Stimulated activated CD8-positive, alpha-beta memory T cell treated with anti-CD3 and anti-CD28 coated beads, Interleukin-12 subunit alpha, Interleukin-12 subunit beta, amount 100 ng/mL, for 1 hour (primary cell): Measurements from ENCODE around the gene SMARCE1.

Experiments used
- DNase-seq: peaks from one replicate; pipeline ENCODE4 v3.0.0-alpha.2; 2020; ENCODE audit warnings: low read depth

Gene SMARCE1

DNA sequence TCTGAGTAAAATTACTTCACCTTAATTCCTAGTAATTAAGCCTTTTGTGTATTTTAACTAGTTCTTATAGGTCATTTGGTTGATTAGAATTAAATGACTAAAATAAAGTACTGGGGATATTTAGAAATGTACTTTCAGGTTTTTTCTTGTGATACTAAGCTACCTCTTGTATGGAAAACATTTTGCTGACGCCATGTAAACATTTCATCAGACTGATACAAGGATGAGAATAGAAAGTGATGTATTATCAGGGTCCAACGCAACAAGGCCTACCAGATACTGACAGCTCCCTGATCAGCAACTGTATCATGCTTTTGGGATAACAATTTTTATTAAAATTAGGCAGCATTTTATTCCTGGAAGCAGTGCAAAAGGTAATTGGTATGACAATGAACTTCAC lies 1.7 kb downstream of the SMARCE1 start:
- DNase-seq, result no peak

DNA sequence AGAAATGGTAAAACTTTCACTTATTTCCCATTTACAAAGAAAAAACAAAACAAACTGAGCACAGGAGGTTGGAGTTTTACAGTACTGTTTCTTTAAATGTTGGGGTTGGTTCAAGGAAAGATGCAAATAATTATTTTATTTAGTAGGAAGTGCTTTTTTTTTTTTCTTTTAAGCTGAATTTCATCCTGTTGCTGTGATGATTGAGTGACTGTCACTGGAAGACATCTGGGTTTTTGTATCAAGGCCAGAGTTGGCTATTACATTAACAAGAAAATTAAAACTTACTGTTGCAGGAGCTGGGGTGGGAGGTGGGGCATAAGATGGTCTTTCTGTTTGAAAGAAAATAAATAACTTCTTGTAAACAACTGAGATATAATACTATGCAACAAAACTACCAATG lies 2.3 kb downstream of the SMARCE1 start:
- no peak for DNase-seq

DNA sequence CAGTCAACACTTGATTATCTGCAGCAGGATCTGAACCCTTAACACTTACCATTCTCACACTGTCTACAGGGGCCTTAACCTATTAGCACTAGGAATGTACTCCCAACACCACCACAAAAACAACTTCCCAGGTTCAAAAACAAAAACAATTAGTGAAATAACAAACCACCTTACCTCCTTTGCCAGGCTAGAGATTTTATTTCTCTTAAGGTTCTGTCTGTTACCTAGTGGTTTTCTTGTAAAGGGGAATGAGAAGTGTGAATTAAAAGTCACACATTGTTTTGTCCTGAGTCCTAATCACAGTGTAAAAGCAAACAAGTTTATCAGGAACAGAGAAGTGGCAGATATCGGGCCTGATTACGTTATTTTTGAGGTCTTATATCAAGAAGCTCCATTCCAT lies 9.7 kb downstream of the SMARCE1 start:
- DNase-seq, result no peak

DNA sequence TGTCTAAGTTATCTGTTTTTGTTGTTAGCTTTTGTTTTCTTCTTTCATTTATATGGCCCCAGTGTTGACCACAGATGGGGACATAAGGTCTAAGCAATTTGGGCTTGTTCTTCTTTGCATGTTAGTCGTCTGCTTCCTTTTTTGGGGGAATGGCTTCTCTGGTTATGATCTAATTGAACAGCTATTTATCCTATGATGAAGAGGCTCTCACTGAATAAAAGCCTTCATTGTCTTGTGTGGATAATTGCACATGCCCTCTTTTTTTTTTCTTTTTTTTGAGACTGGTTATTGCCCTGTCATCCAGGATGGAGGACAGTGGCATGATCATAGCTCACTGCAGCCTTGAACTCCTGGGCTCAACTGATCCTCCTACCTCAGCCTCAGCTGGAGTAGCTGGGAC lies 13.7 kb downstream of the SMARCE1 start:
- DNase-seq, result no peak

DNA sequence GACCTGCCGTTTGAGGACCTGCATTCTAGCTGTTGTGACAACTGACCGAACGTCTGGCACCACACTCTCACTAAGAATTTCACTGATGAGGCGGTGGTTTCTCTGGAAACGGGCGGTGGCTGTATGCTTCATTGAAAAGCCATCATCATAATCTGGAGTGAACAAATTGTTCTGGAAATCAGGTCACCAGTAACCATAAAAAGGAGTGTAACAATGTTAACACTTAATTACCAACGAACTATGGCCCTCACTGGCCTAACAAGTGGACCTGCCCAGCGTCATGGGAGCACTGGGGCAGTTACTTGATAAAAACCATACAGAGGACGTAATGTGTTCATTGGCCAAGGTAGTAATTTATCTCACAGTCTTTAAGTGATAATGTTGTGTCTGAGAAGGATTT lies 15.4 kb downstream of the SMARCE1 start:
- no peak for DNase-seq

DNA sequence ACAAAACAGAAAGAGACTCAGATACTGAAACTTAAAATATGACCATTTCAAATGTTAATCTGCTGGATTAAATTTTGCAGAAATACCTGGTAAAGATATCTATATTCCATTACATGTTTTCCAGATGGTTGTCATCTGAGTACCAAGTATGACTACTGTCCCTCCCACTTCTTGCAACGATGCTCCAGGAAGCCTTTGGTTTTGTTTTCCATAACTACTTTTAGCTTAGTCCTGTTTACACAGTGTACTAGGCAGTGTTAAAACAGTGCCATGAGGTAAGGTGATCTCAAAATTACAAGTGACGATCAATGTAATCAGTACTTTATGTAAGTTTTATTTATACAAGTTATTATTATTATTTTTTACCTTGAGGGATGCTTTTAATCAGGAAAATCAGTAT lies 17.8 kb downstream of the SMARCE1 start:
- no peak for DNase-seq

DNA sequence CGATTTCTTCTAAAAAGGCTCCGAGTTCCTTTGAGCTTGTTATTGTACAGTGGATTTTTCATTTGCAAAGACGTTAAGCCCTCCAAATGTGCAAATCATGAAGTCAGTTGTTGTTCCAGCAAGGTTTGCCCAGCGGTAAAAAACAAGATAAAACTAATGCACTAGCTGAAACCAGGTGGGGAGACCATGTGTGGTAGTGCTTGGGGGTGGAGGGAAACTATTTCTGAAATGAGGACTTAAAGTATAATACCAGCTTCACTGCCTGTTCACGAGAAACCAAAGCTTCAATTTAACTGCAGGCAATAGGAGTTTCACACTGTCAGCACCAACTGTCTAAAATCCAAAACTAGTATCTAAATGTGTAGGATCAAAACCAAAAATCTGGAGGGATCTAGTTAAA lies 22.3 kb downstream of the SMARCE1 start:
- DNase-seq, result no peak

DNA sequence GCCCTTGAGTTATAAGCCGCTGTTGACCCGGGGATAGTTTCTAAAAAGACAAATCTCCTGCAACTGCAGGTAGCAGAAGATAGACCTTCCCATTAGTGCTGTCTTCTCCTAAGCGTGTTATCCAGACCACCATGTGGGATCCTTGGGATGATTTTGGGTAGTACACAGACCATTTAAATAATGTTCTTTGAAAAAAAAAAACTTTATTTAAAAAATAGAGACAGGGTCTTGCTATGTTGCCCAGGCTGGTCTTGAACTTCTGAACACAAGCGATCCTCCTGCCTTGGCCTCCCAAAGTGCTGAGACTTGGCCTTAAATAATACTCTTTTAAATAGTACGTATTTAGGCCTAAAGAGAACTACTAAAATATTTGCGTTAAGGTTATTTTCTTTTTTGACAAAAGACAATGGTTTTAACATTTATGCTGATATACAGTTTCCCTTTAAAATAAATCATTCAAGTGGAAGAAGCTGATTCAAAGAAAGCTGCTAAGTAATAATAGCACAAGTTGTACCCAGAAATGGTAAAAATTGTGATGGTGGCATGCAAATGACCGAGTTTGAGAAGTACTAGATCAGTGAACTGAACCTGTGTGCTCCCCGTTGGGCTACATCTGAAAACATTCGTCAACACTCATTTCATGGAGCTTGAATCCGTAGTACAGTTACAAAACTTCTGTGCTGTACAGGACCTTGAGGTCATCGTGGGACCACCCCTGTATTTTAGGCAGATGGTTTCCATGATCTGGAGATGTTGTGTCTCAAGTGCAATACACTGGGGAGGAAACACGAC lies 24.0 kb downstream of the SMARCE1 start:
- no peak for DNase-seq

DNA sequence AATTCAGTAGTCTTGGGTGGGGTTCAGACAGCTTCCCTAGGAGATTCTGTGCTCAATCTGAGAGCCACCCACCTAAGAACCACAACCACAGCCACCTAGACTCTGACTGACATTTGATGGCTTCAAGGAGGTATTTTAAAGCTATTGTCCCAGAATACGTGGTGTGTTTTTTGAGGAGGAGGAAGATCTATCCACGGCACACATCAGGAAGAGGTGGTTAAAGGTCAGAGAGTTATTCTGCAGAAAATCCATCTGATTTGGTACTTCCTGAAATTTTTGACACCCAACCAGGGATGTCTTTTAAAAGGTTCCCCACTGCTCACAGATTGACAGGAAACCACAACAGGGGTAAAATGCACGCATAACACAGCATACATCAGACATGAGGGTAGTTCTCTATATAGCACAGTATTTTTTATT lies 25.1 kb downstream of the SMARCE1 start:
- no peak for DNase-seq

DNA sequence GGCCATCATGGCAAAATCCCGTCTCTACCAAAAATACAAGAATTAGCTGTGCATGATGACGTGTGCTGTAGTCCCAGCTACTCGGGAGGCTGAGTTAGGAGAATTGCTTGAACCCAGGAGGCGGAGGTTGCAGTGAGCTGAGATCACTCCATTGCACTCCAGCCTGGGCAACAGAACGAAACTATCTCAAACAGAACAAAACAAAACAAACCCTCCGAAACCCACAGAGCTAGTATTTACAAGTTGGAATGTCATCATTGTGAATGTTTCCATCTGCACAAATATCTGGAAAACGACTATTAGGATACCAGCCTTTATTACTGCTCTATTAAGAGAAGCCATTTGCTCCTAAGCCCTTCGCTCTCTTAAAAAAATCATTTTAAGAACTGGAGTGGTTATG lies 26.0 kb downstream of the SMARCE1 start:
- DNase-seq, result no peak

DNA sequence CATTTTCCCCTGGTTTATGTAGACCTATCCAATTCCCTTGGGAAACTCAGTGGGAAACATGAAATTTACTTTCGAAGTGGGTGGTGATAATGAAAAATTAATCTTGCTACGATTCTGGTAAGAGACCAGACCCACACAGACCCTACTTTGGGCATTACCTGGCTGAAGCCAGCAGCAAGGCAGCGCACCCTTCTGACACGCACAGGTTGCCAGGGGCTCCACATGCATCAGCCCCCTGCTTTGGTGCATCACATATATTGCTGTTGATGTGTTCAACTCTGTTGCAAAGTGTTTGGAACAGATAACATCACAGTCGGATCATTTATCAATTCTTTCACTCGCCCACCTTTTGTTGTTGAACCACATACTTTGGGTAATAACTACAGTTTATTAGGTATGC lies 26.6 kb downstream of the SMARCE1 start:
- DNase-seq, result no peak

DNA sequence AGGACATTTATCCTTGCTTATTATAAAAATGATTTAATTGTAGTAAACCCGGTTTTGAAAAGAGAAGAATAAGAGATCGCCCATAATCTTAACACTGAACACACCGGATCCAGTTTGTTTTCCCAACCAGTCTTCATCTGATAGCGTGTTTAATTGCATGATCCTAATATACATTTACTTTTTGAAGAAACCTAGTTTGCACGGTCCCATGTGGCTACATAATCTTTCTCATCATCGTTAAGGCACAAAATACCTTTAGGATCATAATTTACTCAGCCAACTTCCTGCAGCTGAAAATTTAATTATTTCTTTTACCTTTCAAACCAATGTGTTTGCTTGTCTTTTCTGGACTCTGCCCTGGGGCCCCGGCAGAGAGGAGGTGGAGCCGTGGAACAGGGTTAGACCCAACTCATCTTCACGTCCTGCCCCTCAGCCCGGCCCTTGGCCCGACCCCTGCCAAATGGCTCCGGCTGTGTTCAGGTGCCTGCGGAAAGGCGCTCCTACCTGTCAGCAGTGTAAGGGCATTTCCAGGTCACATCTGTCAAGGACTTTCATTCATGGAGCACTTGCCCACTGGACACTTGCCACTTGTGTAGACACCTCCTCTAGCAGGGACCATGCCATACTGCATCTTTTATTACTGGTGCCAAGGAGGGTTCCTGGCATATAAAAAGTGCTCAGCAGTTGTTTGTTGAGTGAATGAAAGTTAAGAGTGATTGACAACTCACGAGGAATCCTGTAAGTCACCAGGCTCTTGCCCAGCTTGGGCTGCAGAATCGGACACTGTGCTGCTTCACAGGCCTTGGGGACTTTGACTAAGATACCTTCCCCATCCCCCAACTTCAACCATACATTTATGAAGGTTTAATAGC lies 28.6 kb downstream of the SMARCE1 start:
- DNase-seq, result no peak

DNA sequence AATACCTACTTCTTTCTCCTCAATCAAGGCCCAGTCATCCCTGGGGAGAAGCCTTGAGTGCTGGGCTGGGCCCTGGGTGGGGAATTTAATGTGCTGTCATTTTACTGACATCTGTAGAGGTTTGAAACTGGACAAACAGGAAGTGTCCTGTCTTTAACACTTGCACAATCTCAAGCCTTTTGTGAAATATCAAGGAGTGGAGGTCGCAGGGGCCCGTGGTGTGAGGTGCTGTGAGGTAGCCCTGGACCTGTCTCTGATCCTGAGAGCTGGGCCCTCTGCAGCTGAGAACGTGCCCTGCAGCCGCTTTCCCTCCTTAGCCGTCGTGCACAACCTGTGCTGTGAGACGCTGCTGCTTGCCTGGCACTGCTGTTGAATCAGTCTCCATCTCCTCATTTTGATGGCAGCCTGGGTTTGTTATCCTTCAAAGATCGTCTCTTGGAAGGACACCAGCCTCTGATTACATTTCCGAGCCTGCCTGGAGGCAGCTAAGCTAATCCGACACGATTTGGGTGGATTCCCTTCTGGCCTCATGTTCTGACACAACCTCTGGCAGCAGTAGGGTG lies 29.9 kb downstream of the SMARCE1 start:
- DNase-seq, result no peak

DNA sequence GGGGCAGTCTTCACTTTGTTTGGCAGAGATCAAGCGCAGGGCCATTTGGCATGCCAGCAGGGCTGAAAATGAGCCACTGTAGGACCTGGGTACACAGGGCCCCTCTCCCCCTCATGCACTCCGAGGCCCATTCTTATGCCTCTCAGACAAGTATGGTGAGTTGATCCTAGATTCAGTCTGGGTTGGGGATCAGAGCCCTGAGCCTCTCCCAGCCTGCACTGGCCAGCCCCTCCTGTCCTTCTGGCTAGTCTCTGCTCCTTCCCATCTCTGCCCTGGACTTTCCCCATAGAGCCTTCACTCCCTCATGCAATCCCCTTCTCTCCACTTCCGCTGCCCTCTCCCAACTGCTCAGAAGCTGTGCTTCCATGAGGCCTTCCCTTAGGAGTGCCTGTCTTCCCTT lies 31.0 kb downstream of the SMARCE1 start:
- DNase-seq, result no peak

DNA sequence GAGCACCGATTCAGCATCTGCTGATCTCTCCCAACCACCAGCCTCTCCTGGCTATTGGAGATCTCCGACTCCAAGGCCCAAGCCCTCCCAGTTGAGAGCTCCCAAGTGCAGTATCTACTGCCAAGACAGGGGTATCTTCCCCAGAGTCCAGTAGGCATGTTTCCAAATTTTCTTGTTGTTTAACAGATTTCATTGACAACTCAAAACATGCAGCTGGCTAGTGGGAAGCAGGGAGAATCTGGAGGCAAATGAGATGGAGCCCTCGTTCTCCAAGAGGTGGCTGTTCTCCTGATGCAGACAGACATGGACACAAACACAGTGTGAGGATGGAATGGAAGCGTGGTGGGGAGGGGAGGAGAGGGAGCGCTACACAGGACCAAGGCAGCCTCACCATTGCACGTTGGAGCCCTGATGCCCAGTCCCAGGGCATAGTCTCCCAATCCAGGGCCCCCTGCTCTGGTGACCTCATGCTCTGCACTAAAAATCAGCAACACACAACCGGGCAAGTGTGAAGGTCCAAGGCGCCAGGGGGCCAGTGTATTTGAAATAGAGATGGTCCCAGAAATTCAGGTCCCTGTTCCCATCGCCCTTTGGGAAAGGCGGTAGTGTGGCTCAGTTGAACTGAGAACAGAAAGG lies 31.7 kb downstream of the SMARCE1 start:
- DNase-seq, result no peak

DNA sequence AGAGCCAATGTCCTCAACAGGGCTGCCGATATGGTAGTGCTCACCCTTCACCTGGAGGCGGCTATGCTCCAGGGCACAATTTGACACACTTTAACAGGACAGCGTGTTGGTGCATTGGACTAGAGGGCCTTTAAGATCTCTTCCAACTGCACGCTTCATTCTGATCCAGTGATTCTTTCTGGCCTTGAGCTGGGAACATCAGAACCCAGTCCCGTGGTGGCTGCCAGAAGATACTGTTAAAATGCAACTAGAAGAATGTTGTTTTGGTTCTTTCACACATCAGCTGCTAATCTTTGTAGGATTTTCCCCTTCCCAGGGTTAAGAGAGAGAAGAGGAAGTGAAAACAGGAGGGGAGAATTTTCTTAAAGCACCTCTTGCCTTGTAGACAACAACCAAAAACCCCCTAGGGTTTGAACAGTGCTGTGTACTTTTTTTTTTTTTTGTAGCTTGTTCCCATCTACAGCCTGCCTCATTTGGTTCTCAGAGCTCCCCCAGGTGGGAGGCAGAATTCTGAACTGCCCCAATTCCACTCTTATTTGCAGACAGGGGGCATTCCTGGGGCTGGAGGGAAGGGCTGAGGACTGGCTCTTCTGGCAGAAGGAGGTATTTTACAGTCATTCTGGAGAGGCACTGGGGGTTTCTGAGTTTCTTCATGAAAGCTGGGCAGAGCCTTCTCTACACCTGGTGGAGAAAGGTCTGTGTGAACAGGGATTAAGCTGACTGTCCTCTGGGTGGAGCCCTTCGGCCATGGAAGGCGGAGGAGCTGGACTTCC lies 32.4 kb downstream of the SMARCE1 start:
- DNase-seq, result no peak

DNA sequence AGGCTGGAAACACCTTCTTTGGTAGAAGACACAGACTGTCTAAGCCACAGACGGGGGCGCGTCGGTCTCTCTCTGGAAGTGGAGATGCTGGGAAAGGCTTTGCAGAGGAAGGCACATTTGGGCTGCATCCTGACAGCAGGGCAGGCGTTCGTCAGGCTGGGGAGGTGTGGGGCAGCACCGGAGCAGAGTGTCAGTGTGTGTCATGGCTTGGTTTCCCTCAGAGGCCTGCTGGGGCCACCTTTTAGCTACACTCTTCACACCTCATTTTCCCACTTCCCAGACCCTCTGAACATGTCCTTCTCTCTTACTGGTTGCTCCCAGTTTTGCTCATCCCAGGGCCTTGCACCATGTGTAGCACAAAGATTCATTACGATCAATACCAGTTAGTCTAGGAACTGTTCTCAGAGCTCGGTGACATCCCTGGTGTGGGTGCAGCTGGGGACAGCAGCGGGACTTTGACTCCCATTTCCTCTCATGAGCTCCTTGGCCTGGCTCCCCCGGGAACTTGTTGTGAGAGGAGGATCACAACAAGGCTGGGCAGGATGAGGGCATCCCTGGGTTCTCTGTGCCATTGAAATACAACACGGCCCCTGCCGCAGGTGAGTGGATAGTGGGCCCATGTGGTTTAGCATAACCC lies 33.1 kb downstream of the SMARCE1 start:
- DNase-seq, result no peak

DNA sequence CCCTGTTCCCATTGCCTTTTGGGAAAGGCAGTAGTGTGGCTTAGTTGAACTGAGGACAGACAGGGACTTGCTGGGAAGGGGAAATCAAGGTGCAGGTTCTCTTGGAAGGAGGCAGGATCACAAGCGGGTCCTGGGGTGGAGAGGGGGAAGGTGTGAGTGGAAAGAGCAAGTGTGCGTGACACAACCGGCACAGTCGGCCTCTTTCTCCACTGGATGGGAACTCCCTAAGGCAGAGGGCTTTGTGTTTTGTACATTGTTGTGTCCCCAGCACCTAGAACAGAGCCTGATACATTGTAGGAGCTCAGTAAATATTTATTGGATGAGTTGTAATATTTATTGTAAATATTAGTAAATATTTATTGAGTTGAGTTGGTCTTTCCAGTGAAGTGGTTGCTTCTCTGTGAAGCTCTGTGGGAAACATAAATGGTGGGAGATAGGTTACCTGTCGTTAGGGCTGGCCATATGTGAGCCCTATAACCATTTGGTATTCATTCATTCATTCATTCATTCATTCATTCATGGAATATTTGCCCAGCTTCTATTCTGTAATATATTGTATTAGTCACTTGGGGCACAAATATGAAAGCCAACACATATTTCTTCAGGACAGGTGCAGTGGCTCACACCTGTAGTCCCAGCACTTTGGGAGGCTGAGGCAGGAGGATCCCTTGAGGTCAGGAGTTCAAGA lies 34.0 kb downstream of the SMARCE1 start:
- DNase-seq, result no peak

DNA sequence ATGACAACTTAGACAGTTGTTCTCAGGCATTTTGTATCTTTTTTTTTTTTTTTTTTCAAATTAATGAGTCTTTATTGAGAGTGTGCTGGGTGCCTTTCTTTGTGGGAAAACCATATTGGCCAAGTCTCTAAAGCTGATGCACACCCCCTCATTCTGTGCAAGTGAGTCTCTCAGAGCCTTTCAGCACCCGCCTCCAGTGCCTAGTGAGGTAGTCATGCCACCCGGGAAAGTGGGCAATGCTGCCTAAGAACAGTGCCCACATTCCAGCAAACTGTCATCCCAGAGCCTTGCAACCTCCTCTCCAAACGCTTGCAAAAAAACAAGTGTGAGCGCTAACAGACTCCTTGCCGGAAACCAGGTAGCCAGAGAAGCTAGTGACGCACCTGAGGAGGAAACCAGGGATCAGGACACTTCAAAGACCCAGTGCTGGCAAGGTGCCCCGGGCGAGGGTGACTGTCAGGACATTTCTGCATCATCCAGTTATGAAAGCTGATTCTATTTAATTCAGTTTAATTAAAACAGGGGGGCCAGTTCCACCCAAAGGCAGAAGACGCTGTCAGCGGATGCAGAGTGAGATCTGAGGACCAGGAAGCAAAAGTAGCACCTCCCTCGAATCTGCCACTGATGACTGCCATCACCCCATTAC lies 34.9 kb downstream of the SMARCE1 start:
- no peak for DNase-seq

DNA sequence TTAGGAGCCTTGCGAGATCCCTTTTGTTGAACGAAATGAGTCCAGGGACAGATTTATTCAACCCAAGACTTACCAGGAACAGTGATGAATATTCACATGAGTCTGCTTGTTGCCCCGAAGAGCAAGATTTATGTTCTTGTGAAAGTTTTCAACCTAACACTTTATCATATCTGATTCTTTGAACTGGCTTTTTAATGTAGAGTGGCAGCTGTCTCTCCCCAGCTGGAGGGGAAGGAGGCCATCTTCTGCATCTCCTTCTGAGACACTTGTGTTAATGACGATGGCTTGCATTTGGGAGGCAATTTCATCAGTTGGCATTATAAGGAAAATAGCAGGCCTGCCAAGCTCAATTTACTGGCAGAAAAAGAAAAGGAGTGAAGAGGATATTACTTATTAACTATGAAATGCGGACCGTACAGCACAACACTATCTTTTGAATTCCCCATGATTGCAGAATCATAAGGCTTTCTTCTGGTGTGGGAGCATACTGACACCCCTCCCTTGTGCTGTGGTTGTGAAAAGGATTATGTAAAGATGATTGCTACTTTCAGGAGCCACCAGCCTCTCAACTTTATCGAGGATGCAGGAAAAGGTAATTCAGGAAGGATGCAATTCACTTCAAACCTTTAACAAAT lies 35.7 kb downstream of the SMARCE1 start:
- no peak for DNase-seq
